Osteocyte (in vitro differentiated cells): ENCODE results near the gene EFHC2. TPM values are rescaled to one million over a fixed set of nuclear protein-coding genes. Genes with fewer than 3 reads are reported as not detected.

Source experiments
- DNase-seq: peaks from one replicate; pipeline ENCODE4 v3.0.0; 2021; ENCODE audit warnings: mixed read lengths; ENCODE audit not compliant: unreplicated experiment; ENCODE audit errors: extremely low spot score
- H3K27ac Mint-ChIP-seq: one replicate; pipeline ENCODE4 v1.8.0; 2021; ENCODE audit warnings: mild to moderate bottlenecking, mixed read lengths; ENCODE audit not compliant: unreplicated experiment
- H3K27me3 Mint-ChIP-seq: one replicate; pipeline ENCODE4 v1.8.0; 2021; ENCODE audit warnings: mixed read lengths; ENCODE audit not compliant: unreplicated experiment
- H3K36me3 Mint-ChIP-seq: one replicate; pipeline ENCODE4 v1.8.0; 2021; ENCODE audit warnings: mixed read lengths; ENCODE audit not compliant: unreplicated experiment
- H3K4me1 Mint-ChIP-seq: one replicate; pipeline ENCODE4 v1.8.0; 2021; ENCODE audit warnings: mixed read lengths; ENCODE audit not compliant: unreplicated experiment
- H3K4me3 Mint-ChIP-seq: one replicate; pipeline ENCODE4 v1.8.0; 2021; ENCODE audit warnings: mild to moderate bottlenecking, moderate library complexity, mixed read lengths; ENCODE audit not compliant: unreplicated experiment
- H3K9me3 Mint-ChIP-seq: one replicate; pipeline ENCODE4 v1.8.0; 2021; ENCODE audit warnings: mixed read lengths; ENCODE audit not compliant: unreplicated experiment
- CTCF ChIP-seq: fragments of 200-600 bp; sonication (generic); IDR thresholded peaks from 2 replicates; pipeline ENCODE4 v1.5.0; 2021; ENCODE audit warnings: antibody characterized with exemption, mild to moderate bottlenecking, moderate library complexity
- total RNA-seq: library from RNA; stranded (reverse); gene quantifications from 2 replicates; pipeline ENCODE4 v1.2.1, GENCODE V29; 2021

EFHC2 gene
- total RNA-seq, 1 donor from 2014 or later, result not detected

GRCh38 chrX:44306356-44306755, 37.1 kb downstream of the EFHC2 start:
- Mint-ChIP-seq H3K9me3 (no peaks in the 10 kb centered on the region), H3K27me3 (no peaks in the 10 kb centered on the region), H3K4me3 (no peak overlapping the region), H3K4me1 (no peaks in the 10 kb centered on the region), H3K36me3 (no peaks in the 10 kb centered on the region), H3K27ac (no peak overlapping the region)
- no peak for TF ChIP-seq CTCF
- no peak for DNase-seq

GRCh38 chrX:44305921-44306320, 37.6 kb downstream of the EFHC2 start:
- DNase-seq, result no peak
- Mint-ChIP-seq H3K9me3 (no peaks in the 10 kb centered on the region), H3K4me1 (no peaks in the 10 kb centered on the region), H3K36me3 (no peaks in the 10 kb centered on the region), H3K4me3 (no peak overlapping the region), H3K27ac (no peak overlapping the region), H3K27me3 (no peaks in the 10 kb centered on the region)
- TF ChIP-seq CTCF, result no peak

- no peaks in the 10 kb centered on the region for H3K27me3 Mint-ChIP-seq
- H3K27ac Mint-ChIP-seq, result no peak overlapping the region
- no peak for TF ChIP-seq CTCF
These were observed 40.4 kb downstream of the EFHC2 start for GRCh38 chrX:44303119-44303518.

GRCh38 chrX:44299177-44299576, 44.3 kb downstream of the EFHC2 start:
- no peak overlapping the region for H3K27ac Mint-ChIP-seq
- no peak for DNase-seq
- TF ChIP-seq CTCF, result no peak
- H3K27me3 Mint-ChIP-seq, result no peaks in the 10 kb centered on the region
- H3K4me1 Mint-ChIP-seq, result no peaks in the 10 kb centered on the region
- peaks cover 12% of the 10 kb centered on the region for H3K9me3 Mint-ChIP-seq
- no peaks in the 10 kb centered on the region for H3K36me3 Mint-ChIP-seq
- H3K4me3 Mint-ChIP-seq, result no peak overlapping the region

More at GRCh38 chrX:44303119-44303518, 40.4 kb downstream of the EFHC2 start:
- Mint-ChIP-seq H3K9me3 (no peaks in the 10 kb centered on the region), H3K36me3 (no peaks in the 10 kb centered on the region), H3K4me1 (no peaks in the 10 kb centered on the region), H3K4me3 (no peak overlapping the region)
- no peak for DNase-seq

- Mint-ChIP-seq H3K4me1 (no peaks in the 10 kb centered on the region), H3K9me3 (peaks cover 17% of the 10 kb centered on the region), H3K27me3 (no peaks in the 10 kb centered on the region), H3K27ac (no peak overlapping the region), H3K4me3 (no peak overlapping the region), H3K36me3 (no peaks in the 10 kb centered on the region)
- no peak for DNase-seq
- no peak for TF ChIP-seq CTCF
These were observed 51.9 kb downstream of the EFHC2 start for GRCh38 chrX:44291468-44292092.
